ENCODE data around the gene KCTD13.

- TF ChIP-seq, protein P1, sequence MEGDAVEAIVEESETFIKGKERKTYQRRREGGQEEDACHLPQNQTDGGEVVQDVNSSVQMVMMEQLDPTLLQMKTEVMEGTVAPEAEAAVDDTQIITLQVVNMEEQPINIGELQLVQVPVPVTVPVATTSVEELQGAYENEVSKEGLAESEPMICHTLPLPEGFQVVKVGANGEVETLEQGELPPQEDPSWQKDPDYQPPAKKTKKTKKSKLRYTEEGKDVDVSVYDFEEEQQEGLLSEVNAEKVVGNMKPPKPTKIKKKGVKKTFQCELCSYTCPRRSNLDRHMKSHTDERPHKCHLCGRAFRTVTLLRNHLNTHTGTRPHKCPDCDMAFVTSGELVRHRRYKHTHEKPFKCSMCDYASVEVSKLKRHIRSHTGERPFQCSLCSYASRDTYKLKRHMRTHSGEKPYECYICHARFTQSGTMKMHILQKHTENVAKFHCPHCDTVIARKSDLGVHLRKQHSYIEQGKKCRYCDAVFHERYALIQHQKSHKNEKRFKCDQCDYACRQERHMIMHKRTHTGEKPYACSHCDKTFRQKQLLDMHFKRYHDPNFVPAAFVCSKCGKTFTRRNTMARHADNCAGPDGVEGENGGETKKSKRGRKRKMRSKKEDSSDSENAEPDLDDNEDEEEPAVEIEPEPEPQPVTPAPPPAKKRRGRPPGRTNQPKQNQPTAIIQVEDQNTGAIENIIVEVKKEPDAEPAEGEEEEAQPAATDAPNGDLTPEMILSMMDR (IDR thresholded peaks at IDR 0.05): no peak
- no peak for TF ChIP-seq POLR2A (IDR thresholded peaks at IDR 0.05)
These were observed 49.3 kb downstream of the KCTD13 start for GRCh38 chr16:29876594-29877249.
